Pancreas (tissue), 10 donors: Measurements from ENCODE around the gene HCRTR2. TPM values are rescaled to one million over a fixed set of nuclear protein-coding genes. Genes with fewer than 3 reads are reported as not detected.

Experiments
- ATAC-seq, 4 donors: fragments of 200-7000 bp; cut with Tn5 transposase; one replicate each; pipeline versions ENCODE4 v1.8.0 to v1.9.1; 2020; ENCODE audit warnings: mild to moderate bottlenecking in 4 of 4, moderate library complexity in 4 of 4
- DNase-seq, 6 donors: peaks; one replicate each; pipeline ENCODE4 v3.0.0-alpha.2; 2020
- FAIRE-seq: peaks from 2 replicates; lab custom pipeline; 2012; peaks lifted over from hg19 to GRCh38; lab: Jason Lieb, UNC
- H3K27ac ChIP-seq, 4 donors: fragments of 200-600 bp; sonication (generic); 1 replicate in 3 of 4; 2 replicates in 1 of 4; pipeline versions ENCODE4 v1.5.0 to v1.8.0; 2020
- H3K27me3 ChIP-seq, 4 donors: fragments of 200-600 bp; one replicate each; pipeline ENCODE4 v1.8.0; 2021
- H3K36me3 ChIP-seq, 3 donors: fragments of 200-600 bp; sonication (generic) in 1 of 3; one replicate each; pipeline versions ENCODE4 v1.5.0 to v1.8.0; 2020 to 2021
- H3K4me1 ChIP-seq, 3 donors: fragments of 200-600 bp; one replicate each; pipeline ENCODE4 v1.8.0; 2021
- H3K4me3 ChIP-seq, 4 donors: fragments of 200-600 bp; sonication (generic) in 2 of 4; one replicate each; pipeline versions ENCODE4 v1.5.0 to v1.8.0; 2020 to 2021
- H3K9me3 ChIP-seq, 4 donors: fragments of 200-600 bp; one replicate each; pipeline ENCODE4 v1.8.0; 2021
- CTCF ChIP-seq, 4 donors: fragments of 200-600 bp; sonication (generic) in 3 of 4; IDR thresholded peaks; one replicate each; pipeline versions ENCODE4 v1.5.0 to v1.8.0; 2021; ENCODE audit warnings: antibody characterized with exemption in 4 of 4
- WGBS, 2 donors: extraction: QIAGEN DNeasy Blood & Tissue Kit; methylation state at CpG; one replicate each; pipeline ENCODE4 v1.1.7; 2013; 5-methylcytosine and 5-hydroxymethylcytosine counted together
- intact Hi-C, 3 donors: fragments of 100-400 bp; cut with DNase I; formaldehyde crosslinking; loops; one replicate each; pipeline versions ENCODE4 v1.11.1 to v1.14.2; 2022
- polyA plus RNA-seq, 2 donors: library from polyadenylated mRNA; stranded (reverse); fragments of 200-250 nt; gene quantifications; one replicate each; pipeline ENCODE4 v1.2.3, GENCODE V29; 2013
- total RNA-seq, 6 donors: library from RNA; stranded (reverse); fragmentation: NEBNext Ultra II Directional in 4 of 6; extraction: Animal tissue kit (Norgen Biotek cat#: 25700) in 4 of 6; gene quantifications; one replicate each; pipeline versions ENCODE4 v1.2.1 to v1.2.4, GENCODE V29; 2021 to 2023
- donor health status: healthy with polysubstance abuse.
- donor health status: DM: no; HTN: no; CAD: no; lungs with moderate emphysema.
- donor health status: DM: no; HTN: no; CAD: no.
- donor health status: control.
- donor health status: control.
- donor health status: Bipolar disorder and iron deficiency.
- donor health status: DM: yes; HTN: yes; CAD: no.
- donor health status: DM: no; HTN: no; CAD: no.
- donor health status: DM: no; HTN: no; CAD: no.
- donor health status: DM: yes; HTN: yes; CAD: no.

The HCRTR2 gene
- total and polyA plus RNA-seq, 8 donors, result not detected

- TF ChIP-seq CTCF (IDR thresholded peaks at IDR 0.05), result no peak
- no peak for FAIRE-seq
- no peak overlapping the region for H3K27ac ChIP-seq
- no peak for ATAC-seq
- H3K27me3 ChIP-seq, result no peaks in the 10 kb centered on the region
- no peaks in the 10 kb centered on the region for H3K9me3 ChIP-seq
- intact Hi-C loops, result no loop called here
- no peaks in the 10 kb centered on the region for H3K4me1 ChIP-seq
- no peaks in the 10 kb centered on the region for H3K36me3 ChIP-seq
- DNase-seq, result no peak
- no peak overlapping the region for H3K4me3 ChIP-seq
- 59 to 60% methylated on average over 3 of the region's 3 CpGs for WGBS, 2 donors
Measured at GRCh38 chr6:55208478-55209458, 34.5 kb downstream of the HCRTR2 start.

- TF ChIP-seq CTCF (IDR thresholded peaks at IDR 0.05), result no peak
- ATAC-seq, result no peak
- no peak for FAIRE-seq
Measured at GRCh38 chr6:55210952-55211351, 36.6 kb downstream of the HCRTR2 start.

GRCh38 chr6:55212156-55212555, 37.8 kb downstream of the HCRTR2 start:
- no peak for TF ChIP-seq CTCF (IDR thresholded peaks at IDR 0.05)
- Histone ChIP-seq H3K4me1 (no peaks in the 10 kb centered on the region), H3K27ac (no peak overlapping the region), H3K4me3 (no peak overlapping the region), H3K9me3 (no peaks in the 10 kb centered on the region), H3K27me3 (no peaks in the 10 kb centered on the region), H3K36me3 (no peaks in the 10 kb centered on the region)
- intact Hi-C loops, result no loop called here
- no peak for FAIRE-seq
- no peak for DNase-seq
- 32 to 33% methylated on average over 2 of the region's 2 CpGs for WGBS, 2 donors
- ATAC-seq, result no peak

More at GRCh38 chr6:55210952-55211351, 36.6 kb downstream of the HCRTR2 start:
- Histone ChIP-seq H3K4me3 (no peak overlapping the region), H3K27me3 (no peaks in the 10 kb centered on the region), H3K27ac (no peak overlapping the region), H3K9me3 (no peaks in the 10 kb centered on the region), H3K36me3 (no peaks in the 10 kb centered on the region), H3K4me1 (no peaks in the 10 kb centered on the region)
- intact Hi-C loops, result no loop called here
- DNase-seq, result no peak

GRCh38 chr6:55220961-55221360, 46.6 kb downstream of the HCRTR2 start:
- 64 to 73% methylated on average over 3 of the region's 3 CpGs for WGBS, 2 donors
- no peak for FAIRE-seq

More at GRCh38 chr6:55220961-55221360, 46.6 kb downstream of the HCRTR2 start:
- Histone ChIP-seq H3K36me3 (no peaks in the 10 kb centered on the region), H3K4me3 (no peak overlapping the region), H3K27me3 (no peaks in the 10 kb centered on the region), H3K27ac (no peak overlapping the region), H3K4me1 (no peaks in the 10 kb centered on the region), H3K9me3 (peaks cover 0 to 2% (median 0%) of the 10 kb centered on the region in 4 donors)
- intact Hi-C loops, result no loop called here
- no peak for TF ChIP-seq CTCF (IDR thresholded peaks at IDR 0.05)
- ATAC-seq (no peak), DNase-seq (no peak)
